Measurements from ENCODE around the gene CLEC18C. TPM values are rescaled to one million over a fixed set of nuclear protein-coding genes. Genes with fewer than 3 reads are reported as not detected.
"Not testable (repeated sequence)": the region's sequence is repeated elsewhere in the genome, so short reads cannot be mapped to it uniquely, and the experiment has no call there.

CLEC18C gene
- polyA plus RNA-seq, 2 donors, result 0.36 to 0.53 TPM

- WGBS, 2 donors, result 78 to 81% methylated on average over 7 of the region's 7 CpGs
- H3K9me3 ChIP-seq (ENCODE audit: control insufficient read depth in 2 of 2, insufficient read depth in 1 of 2, low read depth in 1 of 2, low read length in 1 of 2), result no peaks in the 10 kb centered on the region
- H3K27ac ChIP-seq (ENCODE audit: low read depth in 2 of 2, low read length in 1 of 2), result no peak overlapping the region
- no peaks in the 10 kb centered on the region for H3K27me3 ChIP-seq (ENCODE audit: control insufficient read depth in 1 of 2, insufficient read depth in 2 of 2, low read length in 2 of 2)
- H3K4me1 ChIP-seq (ENCODE audit: control insufficient read depth in 2 of 2, insufficient read depth in 2 of 2, low read length in 1 of 2), result no peaks in the 10 kb centered on the region
- peaks cover 39 to 43% of the 10 kb centered on the region in 2 donors for H3K36me3 ChIP-seq (ENCODE audit: control insufficient read depth in 2 of 2, insufficient read depth in 2 of 2, low read length in 1 of 2)
- no peak overlapping the region for H3K4me3 ChIP-seq (ENCODE audit: low read depth in 1 of 2, low read length in 2 of 2)
Measured at GRCh38 chr16:70158261-70158939, 15.2 kb upstream of the CLEC18C start.

- Histone ChIP-seq H3K9me3 (ENCODE audit: control insufficient read depth in 2 of 2, insufficient read depth in 1 of 2, low read depth in 1 of 2, low read length in 1 of 2) (no peaks in the 10 kb centered on the region), H3K4me3 (ENCODE audit: low read depth in 1 of 2, low read length in 2 of 2) (no peak overlapping the region), H3K36me3 (ENCODE audit: control insufficient read depth in 2 of 2, insufficient read depth in 2 of 2, low read length in 1 of 2) (peaks cover 36 to 38% of the 10 kb centered on the region in 2 donors), H3K27ac (ENCODE audit: low read depth in 2 of 2, low read length in 1 of 2) (no peak overlapping the region), H3K27me3 (ENCODE audit: control insufficient read depth in 1 of 2, insufficient read depth in 2 of 2, low read length in 2 of 2) (no peaks in the 10 kb centered on the region), H3K4me1 (ENCODE audit: control insufficient read depth in 2 of 2, insufficient read depth in 2 of 2, low read length in 1 of 2) (no peaks in the 10 kb centered on the region)
- 76 to 78% methylated on average over 9 of the region's 9 CpGs for WGBS, 2 donors
Measured at GRCh38 chr16:70159355-70160348, 13.9 kb upstream of the CLEC18C start.

GRCh38 chr16:70160388-70160787 is 13.2 kb upstream of the CLEC18C start:
- WGBS, 2 donors, result 88 to 90% methylated on average over 6 of the region's 6 CpGs
- Histone ChIP-seq H3K36me3 (ENCODE audit: control insufficient read depth in 2 of 2, insufficient read depth in 2 of 2, low read length in 1 of 2) (peaks cover 35 to 38% of the 10 kb centered on the region in 2 donors), H3K9me3 (ENCODE audit: control insufficient read depth in 2 of 2, insufficient read depth in 1 of 2, low read depth in 1 of 2, low read length in 1 of 2) (no peaks in the 10 kb centered on the region), H3K4me1 (ENCODE audit: control insufficient read depth in 2 of 2, insufficient read depth in 2 of 2, low read length in 1 of 2) (no peaks in the 10 kb centered on the region), H3K27ac (ENCODE audit: low read depth in 2 of 2, low read length in 1 of 2) (no peak overlapping the region), H3K4me3 (ENCODE audit: low read depth in 1 of 2, low read length in 2 of 2) (no peak overlapping the region), H3K27me3 (ENCODE audit: control insufficient read depth in 1 of 2, insufficient read depth in 2 of 2, low read length in 2 of 2) (no peaks in the 10 kb centered on the region)

- no peak overlapping the region for H3K4me3 ChIP-seq (ENCODE audit: low read depth in 1 of 2, low read length in 2 of 2)
- no peaks in the 10 kb centered on the region for H3K4me1 ChIP-seq (ENCODE audit: control insufficient read depth in 2 of 2, insufficient read depth in 2 of 2, low read length in 1 of 2)
- H3K27ac ChIP-seq (ENCODE audit: low read depth in 2 of 2, low read length in 1 of 2), result no peak overlapping the region
- WGBS, 2 donors, result 95 to 96% methylated on average over 6 of the region's 6 CpGs
- no peaks in the 10 kb centered on the region for H3K27me3 ChIP-seq (ENCODE audit: control insufficient read depth in 1 of 2, insufficient read depth in 2 of 2, low read length in 2 of 2)
- H3K36me3 ChIP-seq (ENCODE audit: control insufficient read depth in 2 of 2, insufficient read depth in 2 of 2, low read length in 1 of 2), result peaks cover 35 to 36% of the 10 kb centered on the region in 2 donors
- no peaks in the 10 kb centered on the region for H3K9me3 ChIP-seq (ENCODE audit: control insufficient read depth in 2 of 2, insufficient read depth in 1 of 2, low read depth in 1 of 2, low read length in 1 of 2)
Measured at GRCh38 chr16:70160821-70161220, 12.8 kb upstream of the CLEC18C start.

- 85 to 88% methylated on average over 6 of the region's 6 CpGs for WGBS, 2 donors
- no peak overlapping the region for H3K4me3 ChIP-seq (ENCODE audit: low read depth in 1 of 2, low read length in 2 of 2)
- peaks cover 31 to 34% of the 10 kb centered on the region in 2 donors for H3K36me3 ChIP-seq (ENCODE audit: control insufficient read depth in 2 of 2, insufficient read depth in 2 of 2, low read length in 1 of 2)
- H3K4me1 ChIP-seq (ENCODE audit: control insufficient read depth in 2 of 2, insufficient read depth in 2 of 2, low read length in 1 of 2), result no peaks in the 10 kb centered on the region
- H3K27ac ChIP-seq (ENCODE audit: low read depth in 2 of 2, low read length in 1 of 2), result no peak overlapping the region
- no peaks in the 10 kb centered on the region for H3K9me3 ChIP-seq (ENCODE audit: control insufficient read depth in 2 of 2, insufficient read depth in 1 of 2, low read depth in 1 of 2, low read length in 1 of 2)
- H3K27me3 ChIP-seq (ENCODE audit: control insufficient read depth in 1 of 2, insufficient read depth in 2 of 2, low read length in 2 of 2), result no peaks in the 10 kb centered on the region
Measured at GRCh38 chr16:70161350-70161749, 12.2 kb upstream of the CLEC18C start.

- H3K4me1 ChIP-seq (ENCODE audit: control insufficient read depth in 2 of 2, insufficient read depth in 2 of 2, low read length in 1 of 2), result no peaks in the 10 kb centered on the region
- no peak overlapping the region for H3K27ac ChIP-seq (ENCODE audit: low read depth in 2 of 2, low read length in 1 of 2)
- H3K27me3 ChIP-seq (ENCODE audit: control insufficient read depth in 1 of 2, insufficient read depth in 2 of 2, low read length in 2 of 2), result no peaks in the 10 kb centered on the region
- H3K9me3 ChIP-seq (ENCODE audit: control insufficient read depth in 2 of 2, insufficient read depth in 1 of 2, low read depth in 1 of 2, low read length in 1 of 2), result no peaks in the 10 kb centered on the region
- no peak overlapping the region for H3K4me3 ChIP-seq (ENCODE audit: low read depth in 1 of 2, low read length in 2 of 2)
- WGBS, 2 donors, result 51 to 57% methylated on average over 7 of the region's 7 CpGs
- H3K36me3 ChIP-seq (ENCODE audit: control insufficient read depth in 2 of 2, insufficient read depth in 2 of 2, low read length in 1 of 2), result peaks cover 24 to 28% of the 10 kb centered on the region in 2 donors
Measured at GRCh38 chr16:70162041-70162451, 11.5 kb upstream of the CLEC18C start.

- WGBS, 2 donors, result 81% methylated on average over 10 of the region's 10 CpGs
- Histone ChIP-seq H3K27ac (ENCODE audit: low read depth in 2 of 2, low read length in 1 of 2) (no peak overlapping the region), H3K9me3 (ENCODE audit: control insufficient read depth in 2 of 2, insufficient read depth in 1 of 2, low read depth in 1 of 2, low read length in 1 of 2) (no peaks in the 10 kb centered on the region), H3K36me3 (ENCODE audit: control insufficient read depth in 2 of 2, insufficient read depth in 2 of 2, low read length in 1 of 2) (peaks cover 14 to 17% of the 10 kb centered on the region in 2 donors), H3K4me1 (ENCODE audit: control insufficient read depth in 2 of 2, insufficient read depth in 2 of 2, low read length in 1 of 2) (no peaks in the 10 kb centered on the region), H3K4me3 (ENCODE audit: low read depth in 1 of 2, low read length in 2 of 2) (no peak overlapping the region), H3K27me3 (ENCODE audit: control insufficient read depth in 1 of 2, insufficient read depth in 2 of 2, low read length in 2 of 2) (no peaks in the 10 kb centered on the region)
Measured at GRCh38 chr16:70163596-70163995, 10.0 kb upstream of the CLEC18C start.

GRCh38 chr16:70166688-70167087 is 6.9 kb upstream of the CLEC18C start:
- H3K4me3 ChIP-seq (ENCODE audit: low read depth in 1 of 2, low read length in 2 of 2); H3K36me3 ChIP-seq (ENCODE audit: control insufficient read depth in 2 of 2, insufficient read depth in 2 of 2, low read length in 1 of 2); H3K9me3 ChIP-seq (ENCODE audit: control insufficient read depth in 2 of 2, insufficient read depth in 1 of 2, low read depth in 1 of 2, low read length in 1 of 2); H3K27me3 ChIP-seq (ENCODE audit: control insufficient read depth in 1 of 2, insufficient read depth in 2 of 2, low read length in 2 of 2); H3K27ac ChIP-seq (ENCODE audit: low read depth in 2 of 2, low read length in 1 of 2); H3K4me1 ChIP-seq (ENCODE audit: control insufficient read depth in 2 of 2, insufficient read depth in 2 of 2, low read length in 1 of 2): not testable (repeated sequence)
- 78 to 80% methylated on average over 5 of the region's 10 CpGs for WGBS, 2 donors

GRCh38 chr16:70173916-70174315 is 329 bp downstream of the CLEC18C start:
- not testable (repeated sequence) for H3K4me1 ChIP-seq (ENCODE audit: control insufficient read depth in 2 of 2, insufficient read depth in 2 of 2, low read length in 1 of 2); H3K27ac ChIP-seq (ENCODE audit: low read depth in 2 of 2, low read length in 1 of 2); H3K9me3 ChIP-seq (ENCODE audit: control insufficient read depth in 2 of 2, insufficient read depth in 1 of 2, low read depth in 1 of 2, low read length in 1 of 2); H3K36me3 ChIP-seq (ENCODE audit: control insufficient read depth in 2 of 2, insufficient read depth in 2 of 2, low read length in 1 of 2); H3K27me3 ChIP-seq (ENCODE audit: control insufficient read depth in 1 of 2, insufficient read depth in 2 of 2, low read length in 2 of 2); H3K4me3 ChIP-seq (ENCODE audit: low read depth in 1 of 2, low read length in 2 of 2)
- 62 to 67% methylated on average over 3 to 9 of the region's 15 CpGs for WGBS, 2 donors
